HEK293T (cell line): ENCODE results near the gene CPB2.

Experiments
- ARNT ChIP-seq: fragments of 450-650 bp; IDR thresholded peaks from 2 replicates; pipeline ENCODE4 v1.6.1; 2017; ENCODE audit warnings: mild to moderate bottlenecking
- BHLHE40 ChIP-seq: fragments of 450-650 bp; IDR thresholded peaks from 2 replicates; pipeline ENCODE4 v1.6.1; 2016; ENCODE audit warnings: mild to moderate bottlenecking, moderate library complexity, borderline replicate concordance
- CTBP1 ChIP-seq: fragments of 450-650 bp; IDR thresholded peaks from 2 replicates; pipeline ENCODE4 v1.6.1; 2016; ENCODE audit warnings: borderline replicate concordance
- FOXA1 ChIP-seq: fragments of 450-650 bp; IDR thresholded peaks from 2 replicates; pipeline ENCODE4 v1.6.1; 2016; ENCODE audit warnings: mild to moderate bottlenecking
- HDGF ChIP-seq: fragments of 450-650 bp; IDR thresholded peaks from 2 replicates; pipeline ENCODE4 v1.6.1; 2017; ENCODE audit warnings: antibody characterized with exemption, borderline replicate concordance
- SP1 ChIP-seq: fragments of 450-650 bp; IDR thresholded peaks from 2 replicates; pipeline ENCODE4 v1.6.1; 2017
- TARDBP ChIP-seq: fragments of 450-650 bp; IDR thresholded peaks from 2 replicates; pipeline ENCODE4 v1.6.1; 2016

- TF ChIP-seq SP1 (no peak), ARNT (no peak), BHLHE40 (no peak), HDGF (no peak), CTBP1 (no peak), TARDBP (no peak), FOXA1 (no peak)
Measured at GRCh38 chr13:46154136-46154801, 49.4 kb upstream of the CPB2 start.
